Left renal pelvis (tissue), 4 donors: ENCODE data around the gene QRSL1. TPM values are rescaled to one million over a fixed set of nuclear protein-coding genes. Genes with fewer than 3 reads are reported as not detected.
"Not testable (repeated sequence)": the region's sequence is repeated elsewhere in the genome, so short reads cannot be mapped to it uniquely, and the experiment has no call there.

Experiments used
- DNase-seq, 4 donors: peaks; one replicate each; pipeline ENCODE4 v3.0.0-alpha.2; 2013; ENCODE audit warnings: low read depth in 4 of 4, low spot score in 3 of 4
- polyA plus RNA-seq, 4 donors: library from polyadenylated mRNA; unstranded; fragments of 120-200 nt; gene quantifications; one replicate each; pipeline ENCODE4 v1.2.1, GENCODE V29; 2013; ENCODE audit not compliant: insufficient read length in 4 of 4

Gene QRSL1
- polyA plus RNA-seq = 10 to 100 TPM; 12.6 to 23.1 (median 19.1) TPM

GRCh38 chr6:106629103-106629858 is at the start of gene QRSL1, which contains the start of gene RTN4IP1:
QRSL1 (plus strand) TSS chr6:106629578; CDS start chr6:106629682, 104 bp downstream.
RTN4IP1 (minus strand) TSS chr6:106629498; CDS start chr6:106629021, 477 bp downstream.
- DNase-seq = peak; percentile 87 to 94 (median 92)

- DNase-seq = no peak
Observed at GRCh38 chr6:106581468-106581867, 47.9 kb upstream of the QRSL1 start.

GRCh38 chr6:106586815-106587415 is 42.5 kb upstream of the QRSL1 start:
- DNase-seq = no peak

- not testable (repeated sequence) for DNase-seq
Observed at GRCh38 chr6:106588937-106589336, 40.4 kb upstream of the QRSL1 start.

- DNase-seq = no peak
Observed at GRCh38 chr6:106591111-106591825, 38.1 kb upstream of the QRSL1 start.

GRCh38 chr6:106599440-106599839 is 29.9 kb upstream of the QRSL1 start:
- DNase-seq = no peak

GRCh38 chr6:106600329-106600728 is 29.0 kb upstream of the QRSL1 start:
- DNase-seq = no peak

- no peak for DNase-seq
Observed at GRCh38 chr6:106608080-106608668, 21.2 kb upstream of the QRSL1 start.

GRCh38 chr6:106609699-106610098 is 19.7 kb upstream of the QRSL1 start:
- DNase-seq = no peak

- DNase-seq = no peak
Observed at GRCh38 chr6:106611030-106611429, 18.3 kb upstream of the QRSL1 start.

GRCh38 chr6:106612671-106613416 is 16.5 kb upstream of the QRSL1 start:
- DNase-seq = no peak

GRCh38 chr6:106613590-106613989 is 15.8 kb upstream of the QRSL1 start:
- no peak for DNase-seq

- no peak for DNase-seq
Observed at GRCh38 chr6:106614166-106614565, 15.2 kb upstream of the QRSL1 start.

- no peak for DNase-seq
Observed at GRCh38 chr6:106614592-106615257, 14.7 kb upstream of the QRSL1 start.

- no peak for DNase-seq
Observed at GRCh38 chr6:106617302-106617701, 12.1 kb upstream of the QRSL1 start.

- DNase-seq = no peak
Observed at GRCh38 chr6:106617857-106618256, 11.5 kb upstream of the QRSL1 start.

- no peak for DNase-seq
Observed at GRCh38 chr6:106618324-106618723, 11.1 kb upstream of the QRSL1 start.

- no peak for DNase-seq
Observed at GRCh38 chr6:106619223-106619622, 10.2 kb upstream of the QRSL1 start.

GRCh38 chr6:106620931-106621672 is 8.3 kb upstream of the QRSL1 start:
- no peak for DNase-seq
